Natural killer cell (primary cell): ENCODE data around the gene CEND1. TPM values are rescaled to one million over a fixed set of nuclear protein-coding genes. Genes with fewer than 3 reads are reported as not detected.

Experiments used
- ATAC-seq, 3 donors: fragments of 150-1000 bp in 2 of 3; fragments of 200-7000 bp in 1 of 3; cut with Tn5 transposase; 1 replicate in 1 of 3; 2 replicates in 2 of 3; pipeline ENCODE4 v1.10.0; 2021; ENCODE audit warnings: mild to moderate bottlenecking in 2 of 3, moderate library complexity in 2 of 3
- DNase-seq, 2 donors: peaks; one replicate each; pipeline versions ENCODE4 v3.0.0 to v3.0.0-alpha.2; 2013 to 2021; ENCODE audit warnings: mixed read lengths in 1 of 2
- H3K27ac ChIP-seq: one replicate; pipeline ENCODE4 v1.5.1; 2013; ENCODE audit warnings: mild to moderate bottlenecking, low read length
- H3K27me3 ChIP-seq: one replicate; pipeline ENCODE4 v1.6.1; 2013; ENCODE audit warnings: low read length; ENCODE audit not compliant: control insufficient read depth, insufficient read depth
- H3K36me3 ChIP-seq: one replicate; pipeline ENCODE4 v1.6.1; 2013; ENCODE audit warnings: low read length; ENCODE audit not compliant: control insufficient read depth, insufficient read depth
- H3K4me1 ChIP-seq: one replicate; pipeline ENCODE4 v1.6.1; 2013; ENCODE audit warnings: low read length; ENCODE audit not compliant: control insufficient read depth, insufficient read depth
- H3K4me3 ChIP-seq: one replicate; pipeline ENCODE4 v1.5.1; 2013; ENCODE audit warnings: low read length
- H3K9me3 ChIP-seq: one replicate; pipeline ENCODE4 v1.6.1; 2013; ENCODE audit warnings: low read length; ENCODE audit not compliant: control insufficient read depth, insufficient read depth
- H3K27ac Mint-ChIP-seq, 2 donors: one replicate each; pipeline ENCODE4 v1.8.0; 2022; ENCODE audit warnings: mild to moderate bottlenecking in 2 of 2, mixed read lengths in 2 of 2, moderate library complexity in 1 of 2
- H3K27me3 Mint-ChIP-seq, 2 donors: one replicate each; pipeline ENCODE4 v1.8.0; 2022; ENCODE audit warnings: low read depth in 2 of 2, mixed read lengths in 2 of 2
- H3K36me3 Mint-ChIP-seq: one replicate; pipeline ENCODE4 v1.8.0; 2022; ENCODE audit warnings: mixed read lengths
- H3K4me1 Mint-ChIP-seq, 2 donors: one replicate each; pipeline ENCODE4 v1.8.0; 2022; ENCODE audit warnings: mixed read lengths in 2 of 2
- H3K4me3 Mint-ChIP-seq: one replicate; pipeline ENCODE4 v1.8.0; 2022; ENCODE audit warnings: mild to moderate bottlenecking, moderate library complexity, mixed read lengths
- H3K9me3 Mint-ChIP-seq, 2 donors: one replicate each; pipeline ENCODE4 v1.8.0; 2022; ENCODE audit warnings: mixed read lengths in 2 of 2
- WGBS: methylation state at CpG from one replicate; pipeline ENCODE4 v1.1.7; 2013; ENCODE audit warnings: missing lambda C conversion rate; ENCODE audit not compliant: insufficient coverage; 5-methylcytosine and 5-hydroxymethylcytosine counted together
- intact Hi-C: fragments of 100-400 bp; cut with micrococcal nuclease; formaldehyde crosslinking; loops from one replicate; pipeline ENCODE4 v1.14.2; 2022
- total RNA-seq, 4 donors: library from RNA; stranded (reverse); fragments of 120-200 nt in 1 of 4; gene quantifications; one replicate each; pipeline versions ENCODE4 v1.2.3 to v1.2.4, GENCODE V29; 2013 to 2022
- TF ChIP-seq, protein P1 (sequence below): fragments of 200-600 bp; IDR thresholded peaks from one replicate; pipeline ENCODE4 v1.8.0; 2022; ENCODE audit warnings: antibody characterized with exemption

The CEND1 gene
- total RNA-seq, 3 donors from 2014 or later (not counting 1 experiment from before 2014, with no cell fraction given): not detected

DNA sequence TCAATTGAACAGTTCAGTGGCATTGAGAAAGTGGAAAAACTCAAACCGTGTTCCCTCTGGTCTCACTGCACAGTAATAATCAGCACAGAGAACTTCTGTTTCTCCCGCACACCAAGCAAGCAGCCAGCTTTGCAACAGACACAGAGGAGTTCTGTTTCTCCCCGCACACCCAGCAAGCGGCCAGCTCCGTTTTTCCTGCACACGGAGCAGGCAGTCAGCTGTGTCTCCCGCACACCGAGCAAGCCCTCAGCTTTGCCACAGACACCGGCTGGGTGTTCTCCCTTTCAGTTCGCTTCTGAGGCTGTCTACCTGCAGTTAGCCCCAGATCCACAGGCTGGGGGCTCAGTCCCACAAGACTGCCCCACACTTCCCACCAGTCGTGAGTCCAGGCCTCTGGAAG lies 52.5 kb downstream of the CEND1 start:
- Histone ChIP-seq H3K9me3 (no peaks in the 10 kb centered on the region), H3K36me3 (no peaks in the 10 kb centered on the region), H3K27ac (no peak overlapping the region), H3K4me1 (peaks cover 9% of the 10 kb centered on the region), H3K4me3 (no peak overlapping the region), H3K27me3 (no peaks in the 10 kb centered on the region)
- Mint-ChIP-seq H3K27me3 (peaks cover 0 to 3% of the 10 kb centered on the region in 2 donors), H3K36me3 (no peaks in the 10 kb centered on the region), H3K27ac (no peak overlapping the region), H3K9me3 (no peaks in the 10 kb centered on the region), H3K4me3 (no peak overlapping the region), H3K4me1 (peaks cover 7% of the 10 kb centered on the region in 2 donors)
- 12% methylated on average over 11 of the region's 11 CpGs for WGBS
- DNase-seq (peak in 1 of 2 donors; percentile 19), ATAC-seq (no peak)
- intact Hi-C loops: no loop called here
- TF ChIP-seq, protein P1, sequence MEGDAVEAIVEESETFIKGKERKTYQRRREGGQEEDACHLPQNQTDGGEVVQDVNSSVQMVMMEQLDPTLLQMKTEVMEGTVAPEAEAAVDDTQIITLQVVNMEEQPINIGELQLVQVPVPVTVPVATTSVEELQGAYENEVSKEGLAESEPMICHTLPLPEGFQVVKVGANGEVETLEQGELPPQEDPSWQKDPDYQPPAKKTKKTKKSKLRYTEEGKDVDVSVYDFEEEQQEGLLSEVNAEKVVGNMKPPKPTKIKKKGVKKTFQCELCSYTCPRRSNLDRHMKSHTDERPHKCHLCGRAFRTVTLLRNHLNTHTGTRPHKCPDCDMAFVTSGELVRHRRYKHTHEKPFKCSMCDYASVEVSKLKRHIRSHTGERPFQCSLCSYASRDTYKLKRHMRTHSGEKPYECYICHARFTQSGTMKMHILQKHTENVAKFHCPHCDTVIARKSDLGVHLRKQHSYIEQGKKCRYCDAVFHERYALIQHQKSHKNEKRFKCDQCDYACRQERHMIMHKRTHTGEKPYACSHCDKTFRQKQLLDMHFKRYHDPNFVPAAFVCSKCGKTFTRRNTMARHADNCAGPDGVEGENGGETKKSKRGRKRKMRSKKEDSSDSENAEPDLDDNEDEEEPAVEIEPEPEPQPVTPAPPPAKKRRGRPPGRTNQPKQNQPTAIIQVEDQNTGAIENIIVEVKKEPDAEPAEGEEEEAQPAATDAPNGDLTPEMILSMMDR: no peak

Other genes starting within 250 kb of the CEND1 start
- 1 to 10 TPM; 3.5 to 5.2 (median 5.0) TPM for gene LMNTD2, start 229.4 kb downstream of the CEND1 start, total RNA-seq
- 10 to 100 TPM; 19.0 to 21.7 (median 20.0) TPM for gene RASSF7, start 229.1 kb downstream of the CEND1 start, total RNA-seq
- gene PHRF1, start 213.6 kb downstream of the CEND1 start, total RNA-seq: 10 to 100 TPM; 46.1 to 52.0 (median 46.9) TPM
- gene IRF7, start 174.1 kb downstream of the CEND1 start, total RNA-seq: 10 to 100 TPM; 63.3 to 97.3 (median 77.3) TPM
- gene CDHR5, start 165.1 kb downstream of the CEND1 start, total RNA-seq: not detected
- not detected for gene SCT, start 162.9 kb downstream of the CEND1 start, total RNA-seq
- gene DRD4, start 152.8 kb downstream of the CEND1 start, total RNA-seq: 1 to 10 TPM in 1 of 3 donors, under 1 TPM in 2; 0.49 to 1.2 (median 0.61) TPM
- gene DEAF1, start 94.9 kb downstream of the CEND1 start, total RNA-seq: 10 to 100 TPM; 25.9 to 26.9 (median 26.8) TPM
- gene TMEM80, start 94.3 kb downstream of the CEND1 start, total RNA-seq: 10 to 100 TPM; 17.8 to 42.1 (median 33.0) TPM
- gene EPS8L2, start 83.9 kb downstream of the CEND1 start, total RNA-seq: 10 to 100 TPM in 1 of 3 donors, 1 to 10 TPM in 2; 6.9 to 10.9 (median 9.3) TPM
- gene TALDO1, start 42.6 kb downstream of the CEND1 start, total RNA-seq: 10 to 100 TPM; 46.1 to 94.8 (median 55.4) TPM
- 10 to 100 TPM; 40.4 to 43.1 (median 42.1) TPM for gene GATD1, start 12.6 kb downstream of the CEND1 start, total RNA-seq
- 10 to 100 TPM; 22.8 to 34.6 (median 31.5) TPM for gene SLC25A22, start 8.2 kb upstream of the CEND1 start, total RNA-seq
- gene PIDD1, start 15.1 kb upstream of the CEND1 start, total RNA-seq: 10 to 100 TPM; 24.3 to 30.9 (median 25.2) TPM
- gene RPLP2, start 19.9 kb upstream of the CEND1 start, total RNA-seq: 1,000 to 10,000 TPM; 1,482 to 1,846 (median 1,534) TPM
- 100 to 1,000 TPM; 184 to 218 (median 201) TPM for gene PNPLA2, start 28.8 kb upstream of the CEND1 start, total RNA-seq
- 10 to 100 TPM in 1 of 3 donors, 1 to 10 TPM in 2; 3.4 to 10.1 (median 3.8) TPM for gene CRACR2B, start 37.8 kb upstream of the CEND1 start, total RNA-seq
- 10 to 100 TPM; 40.9 to 68.3 (median 52.9) TPM for gene CD151, start 42.9 kb upstream of the CEND1 start, total RNA-seq
- 10 to 100 TPM; 48.2 to 63.8 (median 61.2) TPM for gene POLR2L, start 52.4 kb upstream of the CEND1 start, total RNA-seq
- gene TSPAN4, start 52.8 kb upstream of the CEND1 start, total RNA-seq: 10 to 100 TPM; 11.2 to 18.6 (median 14.6) TPM
- gene CHID1, start 120.7 kb upstream of the CEND1 start, total RNA-seq: 10 to 100 TPM; 32.6 to 40.3 (median 33.2) TPM
- 100 to 1,000 TPM in 1 of 3 donors, 10 to 100 TPM in 2; 57.2 to 120 (median 82.9) TPM for gene AP2A2, start 135.8 kb upstream of the CEND1 start, total RNA-seq
- gene MUC6, start 246.6 kb upstream of the CEND1 start, total RNA-seq: not detected